ENCODE results near the gene DNAH7.
A peak's percentile ranks its signal among the peaks of the same experiment; 100 is the strongest.

The DNAH7 gene

GRCh38 chr2:196077821-196078220 is 9.2 kb upstream of the DNAH7 start:
- no peak for DNase-seq (ENCODE audit: low spot score)

GRCh38 chr2:196076778-196077568 is 8.3 kb upstream of the DNAH7 start:
- DNase-seq (ENCODE audit: low spot score), result no peak

- DNase-seq (ENCODE audit: low spot score), result no peak
These were observed 6.6 kb upstream of the DNAH7 start for GRCh38 chr2:196075196-196075595.

GRCh38 chr2:196074631-196075030 is 6.0 kb upstream of the DNAH7 start:
- DNase-seq (ENCODE audit: low spot score), result no peak

- DNase-seq (ENCODE audit: low spot score), result no peak
These were observed 4.9 kb upstream of the DNAH7 start for GRCh38 chr2:196073521-196073920.

GRCh38 chr2:196067088-196067382 is 1.6 kb downstream of the DNAH7 start:
- no peak for DNase-seq (ENCODE audit: low spot score)

GRCh38 chr2:196066291-196067087 is 2.1 kb downstream of the DNAH7 start:
- DNase-seq (ENCODE audit: low spot score), result peak; percentile 62

GRCh38 chr2:196063773-196064172 is 4.9 kb downstream of the DNAH7 start:
- no peak for DNase-seq (ENCODE audit: low spot score)

GRCh38 chr2:196059491-196059960 is 9.1 kb downstream of the DNAH7 start:
- DNase-seq (ENCODE audit: low spot score), result no peak

GRCh38 chr2:196054631-196055030 is 14.0 kb downstream of the DNAH7 start:
- no peak for DNase-seq (ENCODE audit: low spot score)

GRCh38 chr2:196046123-196046917 is 22.3 kb downstream of the DNAH7 start:
- DNase-seq (ENCODE audit: low spot score), result no peak

- no peak for DNase-seq (ENCODE audit: low spot score)
These were observed 26.9 kb downstream of the DNAH7 start for GRCh38 chr2:196041786-196042185.

GRCh38 chr2:196040218-196040617 is 28.4 kb downstream of the DNAH7 start:
- DNase-seq (ENCODE audit: low spot score), result no peak

- DNase-seq (ENCODE audit: low spot score), result no peak
These were observed 32.2 kb downstream of the DNAH7 start for GRCh38 chr2:196036442-196036841.

- DNase-seq (ENCODE audit: low spot score), result no peak
These were observed 50.6 kb downstream of the DNAH7 start for GRCh38 chr2:196018037-196018436.

- DNase-seq (ENCODE audit: low spot score), result no peak
These were observed 56.3 kb downstream of the DNAH7 start for GRCh38 chr2:196012314-196012713.

- DNase-seq (ENCODE audit: low spot score), result no peak
These were observed 68.1 kb downstream of the DNAH7 start for GRCh38 chr2:196000551-196000950.

- DNase-seq (ENCODE audit: low spot score), result no peak
These were observed 70.6 kb downstream of the DNAH7 start for GRCh38 chr2:195998070-195998469.

- DNase-seq (ENCODE audit: low spot score), result no peak
These were observed 73.1 kb downstream of the DNAH7 start for GRCh38 chr2:195995499-195995898.

- no peak for DNase-seq (ENCODE audit: low spot score)
These were observed 75.0 kb downstream of the DNAH7 start for GRCh38 chr2:195993623-195994022.

GRCh38 chr2:195985741-195986140 is 82.9 kb downstream of the DNAH7 start:
- no peak for DNase-seq (ENCODE audit: low spot score)

- no peak for DNase-seq (ENCODE audit: low spot score)
These were observed 83.5 kb downstream of the DNAH7 start for GRCh38 chr2:195984923-195985726.

All from CD4-positive, alpha-beta T cell treated with Interleukin-2 at 100 ng/mL for 4 hours (primary cell).